SK-N-SH (cell line): Measurements from ENCODE around the gene CEP44.

ENCODE experiments used
- JUND ChIP-seq: IDR thresholded peaks from 2 replicates; pipeline ENCODE4 v1.4.0; 2012
- USF2 ChIP-seq: fragments of 150-350 bp; IDR thresholded peaks from 2 replicates; pipeline ENCODE4 v1.6.1; 2017; ENCODE audit warnings: antibody characterized with exemption, low read length, low read depth, borderline replicate concordance

- TF ChIP-seq USF2 (no peak), JUND (no peak)
These were observed 17.8 kb upstream of the CEP44 start for GRCh38 chr4:174265916-174266315.
